HepG2 (cell line): ENCODE data around the gene EMC8. TPM values are rescaled to one million over a fixed set of nuclear protein-coding genes. Genes with fewer than 3 reads are reported as not detected.

ENCODE experiments used
- ATAC-seq: fragments of 200-7000 bp; cut with Tn5 transposase; 3 replicates; pipeline ENCODE4 v1.9.1; 2020; ENCODE audit warnings: mild to moderate bottlenecking, moderate library complexity
- BruUV-seq: library from RNA; stranded (reverse); fragments of 400-500 nt; replicated peaks from 2 replicates; lab custom pipeline; 2021; lab: Mats Ljungman, UMichigan
- CTCF ChIA-PET: fragments of 300-600 bp; formaldehyde crosslinking; extraction: SDS; loops from one replicate; lab custom pipeline; 2021; ENCODE audit warnings: low total read pairs, inconsistent platforms, low intra/inter-chr PET ratio; lab: Yijun Ruan, JAX
- POLR2A ChIA-PET: fragments of 350-600 bp; sonication (Branson Sonifier 250); formaldehyde crosslinking; loops from one replicate; lab custom pipeline; 2020; ENCODE audit warnings: antibody characterized with exemption, inconsistent platforms; lab: Yijun Ruan, JAX
- DNase-seq: peaks from one replicate; pipeline ENCODE4 v3.0.0-alpha.2; 2015; ENCODE audit warnings: low spot score
- FAIRE-seq: peaks from 3 replicates; lab custom pipeline; 2011; peaks lifted over from hg19 to GRCh38; lab: Jason Lieb, UNC
- H2AFZ ChIP-seq: one replicate; pipeline ENCODE4 v1.6.1; 2011; ENCODE audit warnings: low read length, inconsistent platforms
- H3K27ac ChIP-seq: fragments of 300-600 bp; 3 replicates; pipeline ENCODE4 v1.8.0; 2011; ENCODE audit warnings: mixed run types, mild to moderate bottlenecking, mixed read lengths, low read length, inconsistent platforms; ENCODE audit not compliant: insufficient read depth; ENCODE audit errors: extremely low read length
- H3K27me3 ChIP-seq, 2 experiments: fragments of 200-600 bp in 1 of 2; 2 replicates in 1 of 2; 3 replicates in 1 of 2; pipeline versions ENCODE4 v1.6.0 to v1.8.0; 2011; ENCODE audit warnings: low read length in 2 of 2, mild to moderate bottlenecking in 2 of 2, moderate library complexity in 2 of 2, inconsistent platforms in 1 of 2; ENCODE audit not compliant: insufficient read depth in 2 of 2, control insufficient read depth in 1 of 2
- H3K36me3 ChIP-seq, 2 experiments: fragments of 200-600 bp in 1 of 2; replicated peaks in 1 of 2; 2 replicates in 1 of 2; 3 replicates in 1 of 2; pipeline versions ENCODE4 v1.5.1 to v1.8.0; 2011; ENCODE audit warnings: low read length in 2 of 2, inconsistent platforms in 1 of 2; ENCODE audit not compliant: insufficient read depth in 2 of 2, control insufficient read depth in 1 of 2
- H3K4me1 ChIP-seq: 2 replicates; pipeline ENCODE4 v1.5.1; 2012; ENCODE audit warnings: low read length, inconsistent platforms; ENCODE audit not compliant: insufficient read depth
- H3K4me2 ChIP-seq: 2 replicates; pipeline ENCODE4 v1.6.0; 2011; ENCODE audit warnings: low read depth, low read length, inconsistent platforms
- H3K4me3 ChIP-seq, 3 experiments: fragments of 200-600 bp in 1 of 3; sonication (generic), shearing (Covaris generic) in 1 of 3; replicated peaks in 1 of 3; 2 replicates each; pipeline ENCODE4 v1.5.1; 2011 to 2016; ENCODE audit warnings: low read length in 3 of 3, inconsistent platforms in 2 of 3, low read depth in 2 of 3, mild to moderate bottlenecking in 2 of 3, control low read depth in 1 of 3, mixed read lengths in 1 of 3; ENCODE audit not compliant: insufficient read depth in 1 of 3
- H3K79me2 ChIP-seq: one replicate; pipeline ENCODE4 v1.6.1; 2011; ENCODE audit warnings: low read length, inconsistent platforms; ENCODE audit not compliant: insufficient read depth
- H3K9ac ChIP-seq: 2 replicates; pipeline ENCODE4 v1.6.0; 2011; ENCODE audit warnings: mild to moderate bottlenecking, low read depth, low read length, inconsistent platforms; ENCODE audit not compliant: insufficient read depth
- H3K9me3 ChIP-seq: 2 replicates; pipeline ENCODE4 v1.5.1; 2012; ENCODE audit warnings: mild to moderate bottlenecking, low read length
- H4K20me1 ChIP-seq: 2 replicates; pipeline ENCODE4 v1.6.0; 2011; ENCODE audit warnings: inconsistent platforms, mild to moderate bottlenecking, low read length, moderate library complexity; ENCODE audit not compliant: insufficient read depth
- ARNT ChIP-seq: fragments of 450-650 bp; IDR thresholded peaks from 2 replicates; pipeline ENCODE4 v1.6.1; 2017
- BRCA1 ChIP-seq: sonication (generic); formaldehyde crosslinking; IDR thresholded peaks from 2 replicates; pipeline ENCODE4 v1.4.0; 2020; ENCODE audit warnings: missing genetic modification reagents
- DNMT1 ChIP-seq: sonication (generic); formaldehyde crosslinking; IDR thresholded peaks from 2 replicates; pipeline ENCODE4 v1.5.1; 2020; ENCODE audit warnings: mild to moderate bottlenecking, missing genetic modification reagents
- HES4 ChIP-seq: sonication (generic); formaldehyde crosslinking; IDR thresholded peaks from 2 replicates; pipeline ENCODE4 v1.9.0; 2021; ENCODE audit warnings: mild to moderate bottlenecking, missing genetic modification reagents, borderline replicate concordance
- KDM3A ChIP-seq: IDR thresholded peaks from 2 replicates; pipeline ENCODE4 v1.6.1; 2018; ENCODE audit warnings: low read depth, missing compliant biosample characterization
- PPARG ChIP-seq: conservative IDR thresholded peaks from 2 replicates; pipeline ENCODE4 v1.6.1; 2016; ENCODE audit warnings: missing biosample characterization, missing genetic modification reagents
- PRMT3 ChIP-seq: sonication (generic); formaldehyde crosslinking; IDR thresholded peaks from 2 replicates; pipeline ENCODE4 v1.8.1; 2022; ENCODE audit warnings: low read depth, mild to moderate bottlenecking, moderate library complexity, missing genetic modification reagents, borderline replicate concordance
- RCOR2 ChIP-seq: IDR thresholded peaks from 2 replicates; pipeline ENCODE4 v1.6.1; 2016; ENCODE audit warnings: missing biosample characterization, missing genetic modification reagents
- RORA ChIP-seq: sonication (generic); formaldehyde crosslinking; IDR thresholded peaks from 2 replicates; pipeline ENCODE4 v1.5.0; 2020; ENCODE audit warnings: mild to moderate bottlenecking, missing genetic modification reagents, moderate library complexity
- ZFP36 ChIP-seq: fragments of 150-350 bp; IDR thresholded peaks from 2 replicates; pipeline ENCODE4 v1.6.1; 2018; ENCODE audit warnings: borderline replicate concordance, low read length, low read depth; ENCODE audit not compliant: partially characterized antibody
- ZNF263 ChIP-seq: sonication (generic); formaldehyde crosslinking; IDR thresholded peaks from 2 replicates; pipeline ENCODE4 v1.4.0; 2020; ENCODE audit warnings: missing genetic modification reagents
- ZNF644 ChIP-seq: IDR thresholded peaks from 2 replicates; pipeline ENCODE4 v1.6.1; 2016; ENCODE audit warnings: low read depth
- WGBS: methylation state at CpG from one replicate; pipeline ENCODE4 v1.1.6; 2017; ENCODE audit warnings: low lambda C conversion rate; 5-methylcytosine and 5-hydroxymethylcytosine counted together
- in situ Hi-C: cut with HindIII; loops from 2 replicates; pipeline ENCODE4 v1.10.0; 2017; ENCODE audit warnings: low pct_unique_long_range_greater_than_20kb; ENCODE audit not compliant: extremely low pct_ligation_motif_present
- intact Hi-C: fragments of 100-400 bp; cut with micrococcal nuclease; formaldehyde crosslinking; loops from one replicate; pipeline ENCODE4 v1.10.0; 2022; ENCODE audit not compliant: unreplicated experiment
- polyA plus RNA-seq, 8 experiments: library from polyadenylated mRNA; depleted of rRNA in 3 of 8; stranded (reverse) in 7 of 8; unstranded in 1 of 8; fragments of >200 nt; fragmentation: Illumina TruSeq in 4 of 8; extraction: Trizol in 4 of 8; gene quantifications; 2 replicates each; pipeline versions ENCODE4 v1.2.1 to v1.2.3, GENCODE V29; 2011 to 2016; ENCODE audit warnings: low read depth in 4 of 8, missing spikeins in 1 of 8, mixed read lengths in 1 of 8; ENCODE audit not compliant: insufficient read depth in 1 of 8
- total RNA-seq, 5 experiments: library from RNA; depleted of rRNA; stranded (reverse); fragments of >200 nt; fragmentation: Illumina TruSeq; extraction: Trizol; gene quantifications; 2 replicates each; pipeline ENCODE4 v1.2.3, GENCODE V29; 2016; ENCODE audit warnings: low read depth in 1 of 5
- TF ChIP-seq, protein P1 (sequence below): sonication (generic); formaldehyde crosslinking; IDR thresholded peaks from 2 replicates; pipeline ENCODE4 v1.8.0; 2022; ENCODE audit warnings: missing genetic modification reagents, mild to moderate bottlenecking, inconsistent platforms, borderline replicate concordance

Gene EMC8
- total and polyA plus RNA-seq, 2 of the 13 experiments (the other 11 are each of a cell fraction or from before 2014, with no cell fraction given), result 55.0 to 76.0 TPM

DNA sequence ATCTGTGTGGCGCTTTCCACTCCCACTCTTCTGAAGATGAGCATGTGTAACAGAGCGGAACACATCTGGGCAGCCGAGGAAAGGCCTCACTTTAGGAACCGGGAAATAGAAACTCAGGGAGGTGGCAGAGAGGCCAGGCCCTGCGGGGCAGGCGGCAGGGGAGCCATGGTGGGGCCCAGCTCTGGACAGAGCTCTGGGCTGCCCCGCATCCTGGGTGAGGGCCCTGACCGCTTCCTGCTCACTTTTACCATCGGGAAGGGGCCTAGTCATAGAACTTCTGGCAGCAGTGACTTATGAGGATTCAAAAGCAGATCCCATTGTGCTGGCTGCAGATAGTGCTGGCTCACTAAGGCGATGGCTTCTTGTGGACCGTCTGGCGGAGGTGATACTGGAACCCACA is 22.8 kb upstream of the EMC8 start:
- no peak overlapping the region for H3K4me3 ChIP-seq
- no peak overlapping the region for H3K27ac ChIP-seq
- H3K79me2 ChIP-seq, result no peaks in the 10 kb centered on the region
- H3K9ac ChIP-seq, result no peak overlapping the region
- ATAC-seq, result no peak
- 72% methylated on average over 12 of the region's 12 CpGs for WGBS
- no peak for FAIRE-seq
- ChIA-PET CTCF (interaction anchor here (1.5 to 5.0 kb wide), 4 partner anchors 72 to 197 kb away, joined by 4 to 108 read pairs (median 48); no protein-coding TSS in a partner anchor), POLR2A (interaction anchor here (1.3 kb wide), 2 partner anchors 26 to 165 kb away, joined by 3 to 4 read pairs; no protein-coding TSS in a partner anchor)
- no peaks in the 10 kb centered on the region for H3K9me3 ChIP-seq
- TF ChIP-seq, protein P1, sequence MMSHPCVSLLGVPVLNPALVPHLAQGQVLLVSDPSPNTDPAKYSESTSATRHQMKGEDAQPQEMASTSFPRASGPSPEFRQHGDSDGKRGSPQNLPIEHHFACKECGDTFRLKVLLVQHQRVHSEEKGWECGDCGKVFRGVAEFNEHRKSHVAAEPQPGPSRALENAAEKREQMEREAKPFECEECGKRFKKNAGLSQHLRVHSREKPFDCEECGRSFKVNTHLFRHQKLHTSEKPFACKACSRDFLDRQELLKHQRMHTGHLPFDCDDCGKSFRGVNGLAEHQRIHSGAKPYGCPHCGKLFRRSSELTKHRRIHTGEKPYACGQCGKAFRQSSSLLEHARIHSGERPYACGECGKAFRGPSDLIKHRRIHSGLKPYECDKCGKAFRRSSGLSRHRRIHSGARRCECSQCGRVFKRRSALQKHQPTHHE, result no peak
- TF ChIP-seq DNMT1 (CRISPR knock-in tag) (no peak), RCOR2 (no peak)
- intact Hi-C loops (no loop called here), in situ Hi-C loops (loop anchor here (5.0 to 25.0 kb wide), 4 partner anchors 70 to 690 kb away; partner anchors contain the start of gene FOXF1)
- no peak overlapping the region for H2AFZ ChIP-seq
- H3K4me2 ChIP-seq, result no peak overlapping the region
- no TSS peak for BruUV-seq
- H3K4me1 ChIP-seq, result no peaks in the 10 kb centered on the region
- H3K27me3 ChIP-seq, result peaks cover 2 to 28% of the 10 kb centered on the region in 2 experiments; a peak in 4 of 5 replicates
- no peak for DNase-seq
- H3K36me3 ChIP-seq, result no peaks in the 10 kb centered on the region
- no peaks in the 10 kb centered on the region for H4K20me1 ChIP-seq

DNA sequence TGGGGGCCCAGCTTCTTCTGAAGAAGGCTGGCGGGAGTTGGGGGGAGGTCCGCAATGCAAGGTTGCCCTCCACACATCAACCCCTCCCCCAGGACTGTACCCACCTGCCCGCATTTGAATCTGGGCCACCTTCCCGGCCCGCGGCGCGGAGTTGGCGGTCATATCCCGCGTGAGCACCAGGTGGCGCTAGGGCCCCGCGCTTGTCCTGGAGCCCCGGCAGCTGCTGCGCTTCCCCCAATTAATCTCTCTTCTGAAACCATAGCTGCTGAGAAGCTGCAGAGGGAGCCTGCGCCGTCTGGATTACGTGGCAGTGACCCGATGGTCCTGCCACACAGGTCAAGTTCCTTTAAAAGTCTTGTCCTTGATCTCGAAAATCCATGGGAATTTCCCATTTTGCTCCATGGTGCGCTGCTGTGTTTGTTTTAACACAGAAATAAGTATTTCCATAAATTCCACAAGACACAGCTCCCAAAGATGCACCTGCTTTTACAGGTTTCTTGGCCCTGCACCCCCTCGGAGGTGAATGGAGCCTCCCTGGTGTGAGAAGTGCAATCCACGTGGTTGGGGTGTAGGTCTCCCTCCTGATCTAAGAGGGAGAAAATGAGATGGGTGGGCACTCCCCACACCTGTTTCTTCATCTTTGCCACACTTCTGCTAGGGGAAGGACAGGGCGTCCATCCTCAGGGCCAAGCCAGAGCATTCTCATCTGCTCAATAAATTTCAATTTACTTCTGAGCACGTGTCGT is 22.2 kb upstream of the EMC8 start:
- POLR2A ChIA-PET, result interaction anchor here (1.3 kb wide), 2 partner anchors 26 to 166 kb away, joined by 3 to 4 read pairs; no protein-coding TSS in a partner anchor
- TF ChIP-seq PRMT3 (CRISPR knock-in tag) (no peak), ZFP36 (peak; percentile 55), ARNT (no peak), HES4 (CRISPR knock-in tag) (no peak), RORA (CRISPR knock-in tag) (no peak), ZNF644 (CRISPR knock-in tag) (no peak), PPARG (CRISPR knock-in tag) (no peak), ZNF263 (CRISPR knock-in tag) (0 out of 2 replicates have a peak, but pooled peaks have one; percentile 18), BRCA1 (CRISPR knock-in tag) (0 out of 2 replicates have a peak, but pooled peaks have one; percentile 59), KDM3A (CRISPR knock-in tag) (peak; percentile 56; the same call in 1 of the 2 replicates)

More for the DNA sequence above, 22.2 kb upstream of the EMC8 start:
- CTCF ChIA-PET, result interaction anchor here (1.5 to 5.0 kb wide), 4 partner anchors 73 to 198 kb away, joined by 4 to 108 read pairs (median 48); no protein-coding TSS in a partner anchor
- H3K9ac ChIP-seq, result no peak overlapping the region
- H3K36me3 ChIP-seq, result no peaks in the 10 kb centered on the region
- no peak overlapping the region for H3K27ac ChIP-seq
- in situ Hi-C loops, result loop anchor here (5.0 to 25.0 kb wide), 4 partner anchors 71 to 691 kb away; partner anchors contain the start of gene FOXF1
- no peaks in the 10 kb centered on the region for H3K79me2 ChIP-seq
- FAIRE-seq, result peak; percentile 21
- peaks cover 2 to 22% of the 10 kb centered on the region in 2 experiments; a peak in 4 of 5 replicates for H3K27me3 ChIP-seq
- H4K20me1 ChIP-seq, result no peaks in the 10 kb centered on the region
- H3K4me2 ChIP-seq, result no peak overlapping the region
- ATAC-seq, result peak; percentile 85
- no peaks in the 10 kb centered on the region for H3K4me1 ChIP-seq
- H2AFZ ChIP-seq, result no peak overlapping the region
- BruUV-seq, result no TSS peak
- no peak overlapping the region for H3K4me3 ChIP-seq
- peak; percentile 67 for DNase-seq
- no peaks in the 10 kb centered on the region for H3K9me3 ChIP-seq
- 10% methylated on average over 26 of the region's 27 CpGs for WGBS
- intact Hi-C loops, result loop anchor here (1.0 kb wide), 2 partner anchors 73 to 166 kb away; no protein-coding TSS in a partner anchor
